GM19328 (cell line): ENCODE results near the gene HIVEP3.
"Not testable (repeated sequence)": the region's sequence is repeated elsewhere in the genome, so short reads cannot be mapped to it uniquely, and the experiment has no call there.

Source experiments
- ATAC-seq: cut with Tn5 transposase; IDR thresholded peaks from one replicate; pipeline ENCODE4 v1.9.1; 2021; ENCODE audit warnings: mild to moderate bottlenecking, moderate library complexity; ENCODE audit not compliant: unreplicated experiment

HIVEP3 gene

DNA sequence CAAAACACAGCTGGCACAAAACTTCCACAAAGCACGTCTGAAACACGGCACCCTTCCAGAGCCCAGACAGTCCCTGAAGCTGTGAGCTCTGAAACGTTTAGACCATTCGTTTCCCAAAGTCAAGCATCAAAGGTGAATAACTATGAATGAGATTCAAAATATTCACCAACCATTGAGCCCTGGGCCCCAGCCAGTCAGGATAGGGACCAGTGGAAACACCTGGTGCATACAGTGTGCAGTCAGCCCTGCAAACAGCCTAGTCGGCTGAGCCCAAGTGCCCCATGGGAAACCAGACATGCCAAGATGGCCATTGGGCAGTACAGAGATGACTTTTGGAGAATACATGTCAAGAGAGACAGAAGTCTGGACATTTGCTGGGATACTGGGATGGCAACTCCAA, 343.9 kb downstream of the HIVEP3 start:
- no peak for ATAC-seq

DNA sequence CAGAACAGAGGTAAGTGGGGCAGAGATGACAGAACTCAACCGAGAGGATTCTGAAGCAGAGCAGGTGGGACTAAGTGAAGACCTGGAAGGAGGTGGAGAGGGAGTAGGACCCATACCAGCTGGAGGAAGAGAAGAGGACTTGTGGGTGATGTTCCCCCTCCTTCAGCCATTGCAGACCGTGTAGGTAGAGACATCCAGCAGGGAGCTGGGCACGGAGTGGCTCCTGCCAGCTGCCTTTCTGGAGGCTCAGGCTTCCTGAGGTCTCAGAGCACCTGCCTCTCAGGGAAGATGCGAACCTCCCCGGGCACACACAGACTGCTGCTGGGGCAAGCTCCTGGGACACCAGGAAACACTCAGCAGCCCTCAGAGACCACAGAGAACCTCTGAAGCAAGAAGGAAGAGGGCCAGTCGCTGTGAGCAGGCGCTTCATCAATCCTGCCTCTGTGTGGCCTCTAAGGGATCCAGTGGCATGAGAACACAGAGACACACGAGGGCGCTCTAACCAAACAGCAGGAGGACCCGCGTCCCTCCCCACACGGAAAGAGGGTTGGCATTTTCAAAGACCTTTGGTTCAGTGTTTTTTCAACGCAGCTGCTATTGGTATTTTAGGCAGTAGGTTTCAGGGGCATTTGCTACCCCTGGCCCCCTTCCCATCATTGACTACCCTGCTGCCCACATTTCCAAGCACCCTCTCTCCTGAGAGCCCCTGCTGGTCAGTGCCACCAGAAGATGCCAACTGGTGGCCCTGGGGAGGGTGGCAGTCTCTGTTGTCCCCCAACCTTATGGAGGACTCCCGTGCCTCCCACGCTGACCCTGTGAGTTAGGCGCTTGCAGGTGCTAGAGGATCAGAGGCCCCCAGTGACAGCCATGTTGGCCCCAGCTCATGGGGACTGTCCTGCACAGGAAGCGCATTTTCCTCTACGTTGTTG, 344.7 kb downstream of the HIVEP3 start:
- ATAC-seq = no peak

DNA sequence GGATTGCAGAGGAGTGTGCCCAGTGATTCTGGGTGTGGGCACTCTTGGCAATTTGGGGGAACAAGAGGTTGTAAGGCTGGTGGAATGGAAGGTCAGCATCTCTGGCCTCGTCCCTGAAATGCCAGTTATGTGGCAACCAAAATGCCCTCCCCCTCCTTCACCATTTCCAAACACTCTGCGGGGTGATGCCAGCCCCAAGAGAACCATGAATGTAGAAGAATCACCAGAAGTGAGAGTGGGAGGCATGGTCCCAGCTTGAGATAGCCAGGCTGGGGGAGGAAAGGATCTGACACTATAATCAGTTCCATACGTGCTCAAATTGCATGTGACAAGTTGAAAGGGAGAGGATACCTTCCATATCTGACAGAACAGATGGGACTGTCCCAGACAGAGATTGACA, 345.5 kb downstream of the HIVEP3 start:
- no peak for ATAC-seq

- no peak for ATAC-seq
Measured at GRCh38 chr1:41572224-41572623, 346.5 kb downstream of the HIVEP3 start.

- ATAC-seq = no peak
Measured at GRCh38 chr1:41571041-41571440, 347.7 kb downstream of the HIVEP3 start.

DNA sequence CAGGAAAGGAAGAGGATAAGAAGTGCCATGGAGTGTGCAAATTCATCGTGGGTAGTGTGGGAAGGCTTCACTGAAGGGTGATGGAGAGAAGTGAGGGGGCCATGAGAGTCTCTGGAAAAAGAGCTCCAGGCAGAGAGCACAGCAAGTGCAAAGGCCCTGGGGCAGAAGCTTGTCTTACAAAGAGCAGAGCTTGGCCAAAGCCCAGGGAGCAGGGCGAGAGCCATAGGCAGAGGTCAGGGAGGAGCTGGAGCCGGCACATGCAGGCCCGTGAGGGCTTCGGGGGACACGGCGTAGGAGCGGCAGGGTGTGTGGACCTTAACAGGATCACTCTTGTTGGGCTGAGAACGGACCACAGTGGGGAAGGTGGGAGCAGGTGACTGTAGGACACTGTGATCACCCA, 350.5 kb downstream of the HIVEP3 start:
- ATAC-seq = no peak

DNA sequence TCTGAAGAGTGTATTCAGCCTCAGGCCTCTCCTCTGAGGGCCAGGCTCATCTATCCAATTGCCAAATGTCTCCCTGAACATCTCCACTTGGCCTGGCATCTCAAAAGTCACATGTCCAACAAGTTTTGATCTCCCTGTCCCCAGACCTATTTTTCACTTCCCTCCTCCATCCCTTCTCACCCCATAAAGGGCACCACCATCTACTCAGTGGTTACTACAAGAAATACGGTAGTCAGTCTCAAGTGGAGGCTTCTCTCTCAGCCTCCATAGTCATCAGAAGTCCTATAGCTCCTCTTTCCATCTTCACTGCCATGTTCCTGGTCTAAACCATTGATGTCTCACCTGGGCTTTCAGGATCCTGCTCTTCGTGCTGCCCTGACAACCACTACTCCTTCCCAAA, 351.8 kb downstream of the HIVEP3 start:
- no peak for ATAC-seq

DNA sequence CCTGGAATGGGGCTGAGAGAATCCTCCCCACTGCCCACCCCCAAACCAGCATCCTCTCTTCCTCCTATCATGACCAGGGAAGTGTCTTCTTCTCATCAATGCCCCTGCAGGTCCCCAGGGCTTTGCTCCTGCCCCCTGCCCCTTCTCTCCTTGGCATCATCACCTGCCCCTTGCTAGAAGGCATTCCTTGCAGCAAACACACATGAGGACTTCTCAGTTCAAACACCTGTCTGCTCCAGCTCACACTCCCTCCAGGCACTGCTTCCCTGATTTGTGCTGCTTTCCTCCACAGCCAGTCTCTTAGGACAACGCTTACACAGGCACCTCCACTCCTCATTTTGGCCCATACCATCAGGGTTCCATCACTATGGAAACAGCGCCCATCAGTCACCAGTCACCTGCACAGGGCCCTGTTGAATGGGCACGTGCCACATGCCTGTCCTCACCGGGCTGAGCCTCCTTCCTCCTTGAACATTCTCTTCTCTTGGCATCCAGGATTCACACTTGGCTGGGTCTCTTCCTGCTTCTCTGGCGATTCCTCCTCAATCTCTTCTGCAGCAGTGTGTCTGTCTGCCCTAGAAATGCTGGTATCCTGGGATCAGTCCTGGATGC, 352.3 kb downstream of the HIVEP3 start:
- ATAC-seq = no peak

DNA sequence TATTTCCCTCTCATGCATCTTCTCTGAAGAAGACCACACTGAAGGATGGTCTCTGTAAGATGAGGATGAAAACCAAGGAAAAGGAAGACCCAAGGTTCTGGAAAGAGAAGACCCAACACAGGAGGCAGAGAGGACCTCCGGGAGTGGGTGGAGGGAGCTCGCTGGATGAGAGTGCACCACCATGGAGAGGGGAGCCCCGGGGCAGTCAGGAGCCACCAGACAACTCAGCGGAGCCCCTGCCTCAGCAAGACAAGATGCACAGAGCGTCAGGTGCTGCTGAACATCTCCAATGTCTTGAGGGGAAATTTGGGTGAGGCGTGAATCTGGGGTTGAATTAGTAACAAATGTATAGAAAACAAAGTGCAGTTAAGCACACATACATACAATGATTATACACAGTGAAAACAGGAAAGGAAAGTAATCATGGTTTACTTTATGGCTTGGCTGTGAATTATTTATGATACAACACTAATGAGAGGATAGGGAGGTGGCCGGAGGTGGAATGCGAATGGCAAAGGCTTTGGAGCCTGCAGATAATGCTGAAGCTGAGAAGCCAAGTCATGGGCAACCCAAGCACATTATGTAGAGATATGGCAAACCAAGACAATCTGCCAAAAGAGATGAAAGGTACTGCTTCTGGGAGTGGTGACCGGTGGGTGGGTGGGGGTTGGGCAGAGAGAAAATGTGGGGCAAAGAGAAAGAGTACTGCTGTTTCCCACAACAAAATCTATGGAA, 353.8 kb downstream of the HIVEP3 start:
- ATAC-seq = no peak

DNA sequence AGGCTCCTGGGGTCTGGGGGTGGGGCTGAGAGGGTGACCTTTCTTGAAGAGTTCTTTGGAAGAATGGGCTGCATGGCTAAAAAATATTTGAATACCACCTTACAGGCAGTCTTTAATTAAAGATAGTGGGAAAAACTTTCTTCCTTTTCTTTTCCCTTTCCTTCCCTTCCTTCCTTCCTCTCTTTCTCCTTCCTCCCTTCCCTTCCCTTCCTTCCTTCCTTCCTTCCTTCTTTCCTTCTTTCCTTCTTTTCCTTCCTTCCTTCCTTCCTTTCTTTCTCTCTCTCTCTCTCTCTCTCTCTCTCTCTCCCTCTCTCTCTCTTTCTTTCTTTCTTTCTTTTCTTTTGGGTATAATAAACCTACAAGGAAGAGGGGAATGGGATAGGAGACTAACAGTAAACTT, 356.4 kb downstream of the HIVEP3 start:
- ATAC-seq = no peak

DNA sequence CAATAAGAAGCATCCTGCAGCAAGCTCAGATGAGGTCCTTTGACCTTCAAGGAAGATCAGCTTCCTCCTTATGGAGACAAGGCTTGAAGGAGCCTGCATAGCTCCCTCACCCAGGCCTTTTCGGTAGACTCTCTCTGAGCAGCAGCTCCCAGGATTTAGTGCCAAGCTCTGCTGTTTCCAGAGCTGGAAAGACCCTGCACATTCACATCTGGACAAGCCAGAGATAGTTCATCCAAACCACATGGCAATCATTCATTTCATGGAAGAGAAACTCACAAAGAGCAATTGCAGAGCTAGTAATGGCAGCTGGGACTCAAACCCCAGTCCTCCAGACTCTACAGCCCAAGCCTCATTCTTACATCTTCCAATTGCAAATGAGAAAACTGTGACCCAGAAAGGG, 357.8 kb downstream of the HIVEP3 start:
- ATAC-seq = no peak

GRCh38 chr1:41560496-41560895, 358.2 kb downstream of the HIVEP3 start:
- ATAC-seq = no peak

GRCh38 chr1:41559331-41559730, 359.4 kb downstream of the HIVEP3 start:
- ATAC-seq = no peak

DNA sequence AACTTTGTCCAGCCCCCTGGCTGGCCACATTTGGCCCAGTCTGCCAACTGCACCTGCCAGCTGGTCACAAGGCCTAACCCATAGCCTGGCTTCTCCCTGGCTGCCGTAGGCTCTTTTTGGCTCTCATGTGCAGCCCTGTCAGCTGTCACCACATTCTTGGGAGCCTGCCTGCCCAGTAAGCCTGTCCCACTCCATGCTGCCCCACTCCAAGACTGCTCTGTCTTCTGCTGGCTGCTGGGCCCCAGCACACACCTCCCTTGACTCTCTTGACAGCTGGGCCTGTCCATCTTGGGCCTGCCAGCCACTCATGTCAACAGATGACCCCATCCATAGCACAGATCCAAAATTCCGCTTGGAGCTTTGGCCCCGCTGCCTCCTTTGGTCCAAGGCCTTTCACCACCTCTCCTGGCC, 360.0 kb downstream of the HIVEP3 start:
- no peak for ATAC-seq

- ATAC-seq = no peak
Measured at GRCh38 chr1:41557751-41558455, 360.8 kb downstream of the HIVEP3 start.

DNA sequence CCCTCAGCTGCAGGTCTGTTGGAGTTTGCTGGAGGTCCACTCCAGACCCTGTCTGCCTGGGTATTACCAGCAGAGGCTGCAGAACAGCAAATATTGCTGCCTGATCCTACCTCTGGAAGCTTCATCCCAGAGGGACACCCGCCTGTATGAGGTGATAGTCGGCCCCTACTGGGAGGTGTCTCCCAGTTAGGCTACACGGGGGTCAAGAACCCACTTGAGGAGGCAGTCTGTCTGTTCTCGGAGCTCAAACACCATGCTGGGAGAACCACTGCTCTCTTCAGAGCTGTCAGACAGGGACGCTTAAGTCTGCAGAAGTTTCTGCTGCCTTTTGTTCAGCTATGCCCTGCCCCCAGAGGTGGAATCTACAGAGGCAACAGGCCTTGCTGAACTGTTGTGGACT, 364.0 kb downstream of the HIVEP3 start:
- ATAC-seq = not testable (repeated sequence)

DNA sequence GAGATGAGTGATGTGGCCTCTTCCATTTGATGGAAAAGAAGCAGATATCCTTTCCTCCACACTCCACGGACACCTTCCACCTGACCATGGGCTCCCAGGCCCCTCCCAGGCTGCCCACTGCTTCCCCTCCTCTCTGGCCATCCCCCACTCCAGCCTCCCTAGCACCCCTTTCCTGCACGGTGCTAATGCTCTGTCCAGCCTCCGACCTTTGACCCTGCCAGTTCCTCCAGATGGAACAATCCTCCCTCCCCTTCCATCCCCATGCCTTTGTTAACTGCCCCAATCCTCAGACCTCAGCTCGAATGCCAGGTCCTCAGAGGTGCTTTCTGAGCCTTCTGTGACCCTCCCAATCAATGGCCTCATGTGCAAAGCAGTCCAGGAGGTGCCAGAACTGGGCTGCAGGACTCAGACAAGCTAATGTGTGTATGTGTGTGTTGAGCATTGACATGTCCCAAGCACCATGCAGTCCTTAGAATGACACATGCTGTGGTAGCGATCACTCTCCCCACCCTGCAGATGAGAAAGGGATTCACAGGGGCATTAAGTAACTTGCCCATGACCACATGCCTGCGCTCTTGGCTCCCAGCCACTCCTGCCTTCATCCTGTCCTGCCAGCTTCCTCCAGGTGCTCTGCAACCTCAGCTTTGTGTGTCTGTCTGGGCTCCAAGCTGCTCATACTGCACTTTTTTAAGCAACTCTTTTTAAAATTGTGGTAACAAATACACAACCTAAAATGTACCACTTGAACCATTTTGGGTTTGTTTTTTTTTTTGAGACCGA, 370.8 kb downstream of the HIVEP3 start:
- ATAC-seq = no peak

DNA sequence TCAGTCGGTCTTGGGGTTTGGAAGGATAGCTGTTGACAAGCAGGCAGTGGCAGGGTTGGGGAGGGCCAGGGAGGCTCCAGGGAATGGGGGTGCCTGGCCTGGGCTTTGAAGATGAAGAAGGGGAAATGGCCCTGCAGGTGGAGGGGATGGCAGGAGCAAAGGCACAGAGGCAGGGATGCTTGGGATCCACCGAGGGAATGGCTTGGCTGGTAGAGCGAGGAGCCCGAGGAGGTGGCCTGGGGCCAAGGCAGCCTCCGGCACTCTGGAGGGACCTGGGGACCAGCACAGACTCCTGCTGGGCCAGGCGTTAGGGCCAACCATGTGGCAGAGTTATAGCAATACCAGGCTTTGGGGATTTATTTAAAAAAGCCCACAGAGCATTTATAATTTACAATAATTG, 371.4 kb downstream of the HIVEP3 start:
- ATAC-seq = no peak

DNA sequence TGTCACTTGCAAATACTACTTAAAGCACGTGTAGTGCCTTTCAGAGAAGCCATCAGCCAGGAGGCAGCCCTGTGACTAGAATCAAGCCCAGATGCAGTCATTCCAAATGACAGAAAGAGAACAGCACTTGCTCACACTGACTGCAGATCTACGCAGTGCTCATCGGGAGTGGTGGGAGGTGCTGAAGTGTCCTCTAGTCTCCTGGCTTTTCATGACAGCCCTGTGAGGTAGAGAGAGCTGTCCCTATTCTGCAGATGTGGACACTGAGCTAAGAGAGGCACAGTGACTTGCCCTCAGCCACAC, 371.9 kb downstream of the HIVEP3 start:
- ATAC-seq = no peak

GRCh38 chr1:41545996-41546832, 372.5 kb downstream of the HIVEP3 start:
- ATAC-seq = no peak
